Sigmoid colon (tissue), 4 donors: ENCODE results near the gene FILIP1.

Experiments used
- CTCF ChIP-seq, 4 experiments: fragments of 450-650 bp in 3 of 4; fragments of 200-600 bp in 1 of 4; IDR thresholded peaks; one replicate each; pipeline ENCODE4 v1.5.1; 2016 to 2019; ENCODE audit warnings: antibody characterized with exemption in 4 of 4, mild to moderate bottlenecking in 3 of 4, moderate library complexity in 2 of 4
- POLR2A ChIP-seq, 2 donors: fragments of 450-650 bp; IDR thresholded peaks; one replicate each; pipeline ENCODE4 v1.6.1; 2016; ENCODE audit warnings: antibody characterized with exemption in 2 of 2, mild to moderate bottlenecking in 2 of 2, moderate library complexity in 2 of 2
- POLR2AphosphoS5 ChIP-seq, 4 donors: sonication (generic); formaldehyde crosslinking; IDR thresholded peaks; one replicate each; pipeline ENCODE4 v1.6.1; 2017; ENCODE audit warnings: antibody characterized with exemption in 4 of 4

GRCh38 chr6:75429061-75429703 lies 64.4 kb downstream of the FILIP1 start:
- no peak for TF ChIP-seq POLR2AphosphoS5 (IDR thresholded peaks at IDR 0.05)
- TF ChIP-seq CTCF (IDR thresholded peaks at IDR 0.05) = no peak
- TF ChIP-seq POLR2A (IDR thresholded peaks at IDR 0.05) = no peak
